H9 (cell line): ENCODE measurements around the gene NOTUM. TPM values are rescaled to one million over a fixed set of nuclear protein-coding genes. Genes with fewer than 3 reads are reported as not detected.

Experiments
- DNase-seq: peaks from one replicate; pipeline ENCODE4 v3.0.0-alpha.2; 2017
- H2AFZ ChIP-seq: one replicate; pipeline ENCODE4 v1.6.1; 2013; ENCODE audit warnings: mild to moderate bottlenecking, low read length, control low read depth, moderate library complexity
- H2AK5ac ChIP-seq: 2 replicates; pipeline ENCODE4 v1.6.1; 2013; ENCODE audit warnings: low read length, control low read depth, mixed read lengths; ENCODE audit not compliant: insufficient read length
- H2BK120ac ChIP-seq: one replicate; pipeline ENCODE4 v1.6.1; 2013; ENCODE audit warnings: low read depth, mild to moderate bottlenecking, low read length, control low read depth, inconsistent platforms; ENCODE audit not compliant: poor library complexity, severe bottlenecking
- H2BK12ac ChIP-seq: 2 replicates; pipeline ENCODE4 v1.6.1; 2013; ENCODE audit warnings: low read length, control low read depth, mixed read lengths, low read depth; ENCODE audit not compliant: insufficient read length
- H2BK15ac ChIP-seq: 2 replicates; pipeline ENCODE4 v1.6.1; 2013; ENCODE audit warnings: low read depth, low read length, control low read depth
- H2BK20ac ChIP-seq: one replicate; pipeline ENCODE4 v1.6.1; 2013; ENCODE audit warnings: low read depth, mild to moderate bottlenecking, low read length, control low read depth, inconsistent platforms; ENCODE audit not compliant: poor library complexity, severe bottlenecking
- H2BK5ac ChIP-seq: 2 replicates; pipeline ENCODE4 v1.6.1; 2013; ENCODE audit warnings: low read length, control low read depth, mixed read lengths; ENCODE audit not compliant: insufficient read length
- H3K14ac ChIP-seq: 2 replicates; pipeline ENCODE4 v1.6.1; 2013; ENCODE audit warnings: low read length, control low read depth; ENCODE audit not compliant: insufficient read depth
- H3K18ac ChIP-seq: 2 replicates; pipeline ENCODE4 v1.6.1; 2013; ENCODE audit warnings: low read depth, mild to moderate bottlenecking, mixed read lengths, low read length, control low read depth; ENCODE audit not compliant: insufficient read length
- H3K23ac ChIP-seq: 2 replicates; pipeline ENCODE4 v1.6.1; 2013; ENCODE audit warnings: low read length, control low read depth, mixed read lengths, low read depth; ENCODE audit not compliant: insufficient read length
- H3K23me2 ChIP-seq: 2 replicates; pipeline ENCODE4 v1.6.1; 2013; ENCODE audit warnings: low read depth, mild to moderate bottlenecking, mixed read lengths, low read length, control low read depth; ENCODE audit not compliant: insufficient read length, poor library complexity, severe bottlenecking
- H3K27ac ChIP-seq: 2 replicates; pipeline ENCODE4 v1.5.1; 2013; ENCODE audit warnings: low read length, control low read depth, mixed read lengths, low read depth; ENCODE audit not compliant: insufficient read length
- H3K27me3 ChIP-seq: 2 replicates; pipeline ENCODE4 v1.6.1; 2013; ENCODE audit warnings: low read length, control low read depth, inconsistent platforms; ENCODE audit not compliant: insufficient read depth
- H3K4ac ChIP-seq: 2 replicates; pipeline ENCODE4 v1.6.1; 2013; ENCODE audit warnings: low read depth, mild to moderate bottlenecking, control low read depth, inconsistent platforms, low read length, moderate library complexity
- H3K4me1 ChIP-seq: 2 replicates; pipeline ENCODE4 v1.6.1; 2013; ENCODE audit warnings: low read length, control low read depth, inconsistent platforms; ENCODE audit not compliant: insufficient read depth
- H3K4me2 ChIP-seq: 2 replicates; pipeline ENCODE4 v1.6.1; 2013; ENCODE audit warnings: low read length, control low read depth, mixed read lengths; ENCODE audit not compliant: insufficient read length, insufficient read depth
- H3K56ac ChIP-seq: 2 replicates; pipeline ENCODE4 v1.6.1; 2013; ENCODE audit warnings: low read depth, mild to moderate bottlenecking, mixed read lengths, low read length, control low read depth; ENCODE audit not compliant: insufficient read length
- H3K79me1 ChIP-seq: 2 replicates; pipeline ENCODE4 v1.6.1; 2013; ENCODE audit warnings: low read depth, mild to moderate bottlenecking, moderate library complexity, low read length, control low read depth, inconsistent platforms; ENCODE audit not compliant: insufficient read depth, poor library complexity, severe bottlenecking
- H3K79me2 ChIP-seq: 2 replicates; pipeline ENCODE4 v1.6.1; 2013; ENCODE audit warnings: low read length, control low read depth, inconsistent platforms; ENCODE audit not compliant: insufficient read depth
- H3K9ac ChIP-seq: 2 replicates; pipeline ENCODE4 v1.6.1; 2013; ENCODE audit warnings: low read length, control low read depth, mixed read lengths; ENCODE audit not compliant: insufficient read length; ENCODE audit errors: extremely low read depth
- H3K9me3 ChIP-seq: one replicate; pipeline ENCODE4 v1.6.1; 2013; ENCODE audit warnings: low read depth, low read length, inconsistent platforms; ENCODE audit not compliant: control insufficient read depth
- H3T11ph ChIP-seq: one replicate; pipeline ENCODE4 v1.6.1; 2013; ENCODE audit warnings: mild to moderate bottlenecking, low read length, control low read depth, inconsistent platforms
- H4K20me1 ChIP-seq: one replicate; pipeline ENCODE4 v1.6.1; 2013; ENCODE audit not compliant: control insufficient read depth, insufficient read length, insufficient read depth
- H4K5ac ChIP-seq: 2 replicates; pipeline ENCODE4 v1.6.1; 2013; ENCODE audit warnings: low read depth, mild to moderate bottlenecking, mixed read lengths, low read length, control low read depth; ENCODE audit not compliant: insufficient read length
- H4K8ac ChIP-seq: replicated peaks from 2 replicates; pipeline ENCODE4 v1.6.1; 2013; ENCODE audit warnings: low read length, control low read depth, mixed read lengths, low read depth; ENCODE audit not compliant: insufficient read length
- H4K91ac ChIP-seq: 2 replicates; pipeline ENCODE4 v1.6.1; 2013; ENCODE audit warnings: low read depth, mild to moderate bottlenecking, moderate library complexity, mixed read lengths, low read length, control low read depth; ENCODE audit not compliant: insufficient read length
- H3K27ac Mint-ChIP-seq, 3 experiments: 2 replicates in 2 of 3; 3 replicates in 1 of 3; pipeline ENCODE4 v1.8.0; 2020 to 2021; ENCODE audit warnings: mixed read lengths in 3 of 3, mild to moderate bottlenecking in 1 of 3, moderate library complexity in 1 of 3
- H3K27me3 Mint-ChIP-seq: 2 replicates; pipeline ENCODE4 v1.8.0; 2021; ENCODE audit warnings: low read depth, mild to moderate bottlenecking, moderate library complexity, mixed read lengths
- H3K36me3 Mint-ChIP-seq, 3 experiments: 2 replicates in 2 of 3; 3 replicates in 1 of 3; pipeline ENCODE4 v1.8.0; 2020 to 2021; ENCODE audit warnings: low read depth in 3 of 3, mixed read lengths in 3 of 3; ENCODE audit not compliant: insufficient read depth in 1 of 3
- H3K4me1 Mint-ChIP-seq, 2 experiments: 2 replicates each; pipeline ENCODE4 v1.8.0; 2020; ENCODE audit warnings: mixed read lengths in 2 of 2
- H3K4me3 Mint-ChIP-seq, 2 experiments: 2 replicates in 1 of 2; 3 replicates in 1 of 2; pipeline ENCODE4 v1.8.0; 2020 to 2021; ENCODE audit warnings: mild to moderate bottlenecking in 2 of 2, mixed read lengths in 2 of 2, moderate library complexity in 1 of 2
- H3K9me3 Mint-ChIP-seq, 2 experiments: 2 replicates in 1 of 2; 3 replicates in 1 of 2; pipeline ENCODE4 v1.8.0; 2020; ENCODE audit warnings: mild to moderate bottlenecking in 2 of 2, mixed read lengths in 2 of 2, moderate library complexity in 1 of 2
- CTCF ChIP-seq: fragments of 200-600 bp; sonication (generic); conservative IDR thresholded peaks from 3 replicates; pipeline ENCODE4 v1.8.0; 2021; ENCODE audit warnings: antibody characterized with exemption, mild to moderate bottlenecking
- WGBS: extraction: QIAGEN DNeasy Blood & Tissue Kit; methylation state at CpG from one replicate; pipeline ENCODE4 v1.1.7; 2013; ENCODE audit warnings: missing lambda C conversion rate, low lambda C conversion rate, mixed read lengths; ENCODE audit not compliant: insufficient read length; ENCODE audit errors: extremely low coverage; 5-methylcytosine and 5-hydroxymethylcytosine counted together
- total RNA-seq: library from RNA; stranded (reverse); gene quantifications from 2 replicates; pipeline ENCODE4 v1.2.1, GENCODE V29; 2021

Gene NOTUM
- total RNA-seq, 1 experiment from 2014 or later, result 2.1 TPM

- Histone ChIP-seq H3K27ac (no peak overlapping the region), H3K14ac (no peak overlapping the region; the same call in 1 of the 2 replicates), H3K4ac (no peak overlapping the region), H2AFZ (no peak overlapping the region), H3K4me2 (no peak overlapping the region), H3K79me1 (no peaks in the 10 kb centered on the region), H3K4me1 (no peaks in the 10 kb centered on the region), H3K79me2 (no peaks in the 10 kb centered on the region), H3K9me3 (no peaks in the 10 kb centered on the region), H2BK20ac (no peak overlapping the region), H3T11ph (no peak overlapping the region), H4K8ac (no peak overlapping the region), H2BK5ac (no peak overlapping the region), H4K20me1 (no peaks in the 10 kb centered on the region), H3K9ac (no peak overlapping the region), H2BK15ac (no peak overlapping the region), H2AK5ac (no peak overlapping the region), H4K91ac (no peak overlapping the region), H3K27me3 (peaks cover 33% of the 10 kb centered on the region; the same call in 1 of the 2 replicates), H3K23ac (no peak overlapping the region), H3K56ac (no peak overlapping the region), H2BK12ac (no peak overlapping the region), H3K18ac (no peak overlapping the region), H3K23me2 (peaks cover 3% of the 10 kb centered on the region), H2BK120ac (no peak overlapping the region), H4K5ac (no peak overlapping the region)
- Mint-ChIP-seq H3K27me3 (peaks cover 65% of the 10 kb centered on the region), H3K4me1 (peaks cover 5 to 8% of the 10 kb centered on the region in 2 experiments), H3K4me3 (peak overlapping the region in 1 of 2 experiments; percentile 65; a peak in 1 of 5 replicates), H3K36me3 (no peaks in the 10 kb centered on the region; a peak in 1 of 7 replicates), H3K27ac (no peak overlapping the region), H3K9me3 (peaks cover 0 to 4% of the 10 kb centered on the region in 2 experiments; a peak in 1 of 5 replicates)
- no peak for DNase-seq
- TF ChIP-seq CTCF, result no peak
- WGBS, result no CpG with 5 or more reads among the region's 19 CpGs
Measured at GRCh38 chr17:81957691-81958432, 3.1 kb downstream of the NOTUM start.
